Eye (tissue), 1 donor: ENCODE data around the gene IDI2.

ENCODE experiments used
- DNase-seq: peaks from one replicate; pipeline ENCODE4 v3.0.0-alpha.2; 2015

IDI2 gene

GRCh38 chr10:1003884-1004670, 21.6 kb downstream of the IDI2 start:
- DNase-seq: no peak

- DNase-seq: peak; percentile 40
Measured at GRCh38 chr10:1002425-1003006, 23.1 kb downstream of the IDI2 start.

GRCh38 chr10:997266-998022, 28.2 kb downstream of the IDI2 start:
- no peak for DNase-seq

GRCh38 chr10:996031-996430, 29.6 kb downstream of the IDI2 start:
- no peak for DNase-seq

GRCh38 chr10:995559-995926, 30.1 kb downstream of the IDI2 start:
- DNase-seq: no peak

GRCh38 chr10:994836-995558, 30.7 kb downstream of the IDI2 start:
- no peak for DNase-seq

- no peak for DNase-seq
Measured at GRCh38 chr10:992871-993270, 32.8 kb downstream of the IDI2 start.

- DNase-seq: no peak
Measured at GRCh38 chr10:992467-992866, 33.2 kb downstream of the IDI2 start.

- no peak for DNase-seq
Measured at GRCh38 chr10:990808-991207, 34.9 kb downstream of the IDI2 start.

GRCh38 chr10:988667-989545, 36.8 kb downstream of the IDI2 start:
- peak; percentile 40 for DNase-seq

- DNase-seq: peak; percentile 99
Measured at GRCh38 chr10:987870-988666, 37.6 kb downstream of the IDI2 start, which contains the start of gene GTPBP4. TSS of gene GTPBP4 (plus strand) at chr10:988434. CDS start at chr10:988480, 46 bp downstream.

- DNase-seq: no peak
Measured at GRCh38 chr10:987620-987869, 38.1 kb downstream of the IDI2 start.

GRCh38 chr10:986881-987619, 38.6 kb downstream of the IDI2 start:
- peak; percentile 45 for DNase-seq

GRCh38 chr10:986137-986825, 39.4 kb downstream of the IDI2 start:
- DNase-seq: no peak

GRCh38 chr10:985361-985760, 40.3 kb downstream of the IDI2 start:
- DNase-seq: no peak

- no peak for DNase-seq
Measured at GRCh38 chr10:983971-984655, 41.5 kb downstream of the IDI2 start.

GRCh38 chr10:983401-983800, 42.3 kb downstream of the IDI2 start:
- DNase-seq: no peak

- DNase-seq: no peak
Measured at GRCh38 chr10:980468-981093, 45.1 kb downstream of the IDI2 start.

- DNase-seq: no peak
Measured at GRCh38 chr10:978826-979421, 46.7 kb downstream of the IDI2 start.
